Osteocyte (in vitro differentiated cells): Measurements from ENCODE around the gene PRMT7. TPM values are rescaled to one million over a fixed set of nuclear protein-coding genes. Genes with fewer than 3 reads are reported as not detected.

Experiments used
- DNase-seq: peaks from one replicate; pipeline ENCODE4 v3.0.0; 2021; ENCODE audit warnings: mixed read lengths; ENCODE audit not compliant: unreplicated experiment; ENCODE audit errors: extremely low spot score
- H3K27ac Mint-ChIP-seq: one replicate; pipeline ENCODE4 v1.8.0; 2021; ENCODE audit warnings: mild to moderate bottlenecking, mixed read lengths; ENCODE audit not compliant: unreplicated experiment
- H3K27me3 Mint-ChIP-seq: one replicate; pipeline ENCODE4 v1.8.0; 2021; ENCODE audit warnings: mixed read lengths; ENCODE audit not compliant: unreplicated experiment
- H3K36me3 Mint-ChIP-seq: one replicate; pipeline ENCODE4 v1.8.0; 2021; ENCODE audit warnings: mixed read lengths; ENCODE audit not compliant: unreplicated experiment
- H3K4me1 Mint-ChIP-seq: one replicate; pipeline ENCODE4 v1.8.0; 2021; ENCODE audit warnings: mixed read lengths; ENCODE audit not compliant: unreplicated experiment
- H3K4me3 Mint-ChIP-seq: one replicate; pipeline ENCODE4 v1.8.0; 2021; ENCODE audit warnings: mild to moderate bottlenecking, moderate library complexity, mixed read lengths; ENCODE audit not compliant: unreplicated experiment
- H3K9me3 Mint-ChIP-seq: one replicate; pipeline ENCODE4 v1.8.0; 2021; ENCODE audit warnings: mixed read lengths; ENCODE audit not compliant: unreplicated experiment
- CTCF ChIP-seq: fragments of 200-600 bp; sonication (generic); IDR thresholded peaks from 2 replicates; pipeline ENCODE4 v1.5.0; 2021; ENCODE audit warnings: antibody characterized with exemption, mild to moderate bottlenecking, moderate library complexity
- total RNA-seq: library from RNA; stranded (reverse); gene quantifications from 2 replicates; pipeline ENCODE4 v1.2.1, GENCODE V29; 2021

Gene PRMT7
- total RNA-seq, 1 donor from 2014 or later = 38.4 TPM

GRCh38 chr16:68399456-68399855 is 88.6 kb downstream of the PRMT7 start:
- no peak for TF ChIP-seq CTCF
- Mint-ChIP-seq H3K4me1 (peaks cover 9% of the 10 kb centered on the region), H3K36me3 (no peaks in the 10 kb centered on the region), H3K9me3 (no peaks in the 10 kb centered on the region), H3K27me3 (no peaks in the 10 kb centered on the region), H3K27ac (no peak overlapping the region), H3K4me3 (no peak overlapping the region)
- no peak for DNase-seq

- TF ChIP-seq CTCF = no peak
- DNase-seq = no peak
- Mint-ChIP-seq H3K27me3 (no peaks in the 10 kb centered on the region), H3K27ac (no peak overlapping the region), H3K4me3 (no peak overlapping the region), H3K9me3 (no peaks in the 10 kb centered on the region), H3K36me3 (no peaks in the 10 kb centered on the region), H3K4me1 (peaks cover 9% of the 10 kb centered on the region)
These were observed 89.5 kb downstream of the PRMT7 start for GRCh38 chr16:68400083-68400923.

DNA sequence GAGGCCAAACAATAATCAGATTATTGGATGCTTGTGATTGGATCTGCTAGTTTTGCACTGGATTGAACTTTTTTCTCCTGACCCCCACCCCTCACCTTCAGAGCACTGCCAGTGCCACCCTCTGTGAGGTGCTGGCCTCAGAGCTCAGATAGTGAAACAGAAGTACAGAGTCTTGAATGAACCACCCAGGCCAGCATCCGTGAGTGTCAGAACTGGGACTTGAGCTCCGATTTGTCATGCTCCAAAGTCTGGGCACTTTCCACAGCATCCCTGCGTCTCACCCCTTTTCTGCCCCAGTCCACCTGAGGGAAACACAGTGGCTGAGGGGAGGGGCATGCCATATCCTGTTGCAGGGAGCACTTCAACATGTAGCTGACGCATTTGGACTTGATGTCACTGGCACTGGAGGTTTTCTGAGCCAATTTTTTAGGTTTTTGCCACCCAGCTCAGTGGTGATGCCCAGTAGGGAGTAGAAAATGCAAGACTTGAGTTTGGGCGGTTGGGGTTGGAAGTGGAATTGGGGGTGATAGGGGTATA is 90.2 kb downstream of the PRMT7 start:
- H3K27me3 Mint-ChIP-seq = no peaks in the 10 kb centered on the region
- DNase-seq = no peak
- H3K4me3 Mint-ChIP-seq = no peak overlapping the region
- TF ChIP-seq CTCF = no peak
- no peaks in the 10 kb centered on the region for H3K9me3 Mint-ChIP-seq
- no peaks in the 10 kb centered on the region for H3K36me3 Mint-ChIP-seq
- peaks cover 9% of the 10 kb centered on the region for H3K4me1 Mint-ChIP-seq
- H3K27ac Mint-ChIP-seq = no peak overlapping the region

DNA sequence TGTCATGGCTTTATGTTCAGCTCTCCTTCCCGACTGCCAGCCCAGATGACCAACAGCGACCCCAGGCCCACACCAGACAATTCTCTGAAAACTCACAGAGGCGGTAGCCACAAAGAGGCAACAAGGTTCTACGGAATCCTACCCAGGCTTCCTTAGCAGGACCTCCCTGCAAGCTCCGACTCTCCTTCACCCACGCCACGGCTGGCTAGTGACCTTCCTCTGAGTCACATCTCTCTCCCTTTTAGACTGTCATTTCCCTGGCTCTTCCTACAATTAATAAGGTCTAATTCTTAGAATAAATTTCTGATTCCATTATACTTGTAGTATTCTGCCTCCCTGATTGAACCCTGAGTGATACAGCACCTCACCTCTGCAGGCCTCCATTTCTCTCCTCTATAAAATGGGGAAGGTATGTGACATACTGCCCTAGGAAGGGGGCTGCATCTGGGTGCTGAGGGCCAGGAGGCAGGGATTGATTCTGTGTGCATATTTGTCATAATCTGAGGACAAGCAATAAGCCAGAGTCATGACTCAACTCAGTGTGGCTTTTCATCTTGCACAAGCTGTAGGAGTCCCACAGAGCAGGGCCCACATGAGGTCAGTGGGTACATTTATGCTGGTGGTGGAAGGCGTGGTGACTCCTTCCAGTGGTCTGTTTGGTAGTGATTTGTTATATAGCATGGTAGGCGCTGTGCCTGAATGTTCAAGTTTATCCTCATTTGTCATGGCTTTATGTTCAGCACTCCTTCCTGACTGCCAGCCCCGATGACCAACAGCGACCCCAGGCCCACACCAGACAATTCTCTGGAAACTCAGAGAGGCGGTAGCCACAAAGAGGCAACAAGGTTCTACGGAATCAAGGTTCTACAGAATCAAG is 91.3 kb downstream of the PRMT7 start:
- Mint-ChIP-seq H3K4me1 (peaks cover 15% of the 10 kb centered on the region), H3K27me3 (peaks cover 9% of the 10 kb centered on the region), H3K36me3 (no peaks in the 10 kb centered on the region), H3K9me3 (no peaks in the 10 kb centered on the region), H3K4me3 (no peak overlapping the region), H3K27ac (no peak overlapping the region)
- DNase-seq = no peak
- no peak for TF ChIP-seq CTCF

DNA sequence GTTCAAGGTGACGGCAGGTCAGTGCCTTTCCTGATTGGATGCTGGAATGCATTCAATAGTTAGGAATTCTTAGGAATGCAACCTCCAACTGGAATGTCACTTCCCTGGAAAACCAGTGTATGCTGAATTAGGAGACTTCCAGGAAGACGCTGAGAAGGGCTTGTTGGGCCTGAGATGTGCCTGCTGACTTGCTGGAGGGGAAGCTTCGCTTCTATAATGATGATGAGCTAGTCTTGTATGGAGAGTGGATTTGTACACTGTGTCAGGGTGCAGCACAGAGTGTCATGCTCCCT is 91.9 kb downstream of the PRMT7 start:
- no peak overlapping the region for H3K27ac Mint-ChIP-seq

More for the DNA sequence above, 91.9 kb downstream of the PRMT7 start:
- Mint-ChIP-seq H3K27me3 (peaks cover 9% of the 10 kb centered on the region), H3K4me1 (peaks cover 15% of the 10 kb centered on the region), H3K4me3 (no peak overlapping the region), H3K36me3 (no peaks in the 10 kb centered on the region), H3K9me3 (no peaks in the 10 kb centered on the region)
- no peak for TF ChIP-seq CTCF
- no peak for DNase-seq
